ENCODE results near the gene LITAF. TPM values are rescaled to one million over a fixed set of nuclear protein-coding genes. Genes with fewer than 3 reads are reported as not detected.

LITAF gene
- total RNA-seq, 4 donors from 2014 or later, result 32.8 to 193 (median 101) TPM

GRCh38 chr16:11621539-11621919 is 34.8 kb upstream of the LITAF start:
- in situ Hi-C loops (cut with MboI; ENCODE audit: low pct_ligation_motif_present in 1 of 4, low pct_unique_long_range_greater_than_20kb in 1 of 4, low sequenced_read_pairs in 3 of 4), result no loop called here
- Histone ChIP-seq H3K4me1 (peaks cover 0 to 9% (median 3%) of the 10 kb centered on the region in 4 donors), H3K9me3 (no peaks in the 10 kb centered on the region), H3K36me3 (no peaks in the 10 kb centered on the region), H3K27me3 (no peaks in the 10 kb centered on the region), H3K4me3 (peak overlapping the region in 1 of 4 donors; percentile 27), H3K27ac (peak overlapping the region; percentile 34 to 73 (median 60))
- DNase-seq, result no peak
- TF ChIP-seq EP300 (IDR thresholded peaks at IDR 0.05; ENCODE audit: low read depth) (no peak), CTCF (IDR thresholded peaks at IDR 0.05) (no peak)
- intact Hi-C loops (cut with DNase I; ENCODE audit: low total_unique reads), result no loop called here
- 45 to 46% methylated on average over 2 to 6 of the region's 6 CpGs for WGBS, 2 donors (ENCODE audit: low coverage in 1 of 2)

GRCh38 chr16:11620243-11621003 is 33.7 kb upstream of the LITAF start:
- no peaks in the 10 kb centered on the region for H3K36me3 ChIP-seq
- WGBS, 2 donors (ENCODE audit: low coverage in 1 of 2), result 93 to 96% methylated on average over 3 to 8 of the region's 8 CpGs

GRCh38 chr16:11619327-11619851 is 32.7 kb upstream of the LITAF start:
- H3K27me3 ChIP-seq, result no peaks in the 10 kb centered on the region
- intact Hi-C loops (cut with DNase I; ENCODE audit: low total_unique reads) (no loop called here), in situ Hi-C loops (cut with MboI; ENCODE audit: low pct_ligation_motif_present in 1 of 4, low pct_unique_long_range_greater_than_20kb in 1 of 4, low sequenced_read_pairs in 3 of 4) (no loop called here)
- peak overlapping the region in 2 of 4 donors; percentile 1 to 8 for H3K27ac ChIP-seq
- no peaks in the 10 kb centered on the region for H3K36me3 ChIP-seq
- no peak overlapping the region for H3K4me3 ChIP-seq
- no peaks in the 10 kb centered on the region for H3K9me3 ChIP-seq
- no peak for TF ChIP-seq POLR2AphosphoS5 (IDR thresholded peaks at IDR 0.05)
- TF ChIP-seq POLR2A (IDR thresholded peaks at IDR 0.05), result no peak
- no peak for TF ChIP-seq EP300 (IDR thresholded peaks at IDR 0.05; ENCODE audit: low read depth)
- TF ChIP-seq CTCF (IDR thresholded peaks at IDR 0.05), result no peak
- H3K4me1 ChIP-seq, result peaks cover 0 to 10% (median 3%) of the 10 kb centered on the region in 4 donors
- no peak for DNase-seq
- WGBS, 2 donors (ENCODE audit: low coverage in 1 of 2), result 80 to 100% methylated on average over 1 to 2 of the region's 2 CpGs

More at GRCh38 chr16:11620243-11621003, 33.7 kb upstream of the LITAF start:
- no peak overlapping the region for H3K27ac ChIP-seq
- no peak overlapping the region for H3K4me3 ChIP-seq
- no peaks in the 10 kb centered on the region for H3K27me3 ChIP-seq
- intact Hi-C loops (cut with DNase I; ENCODE audit: low total_unique reads), result no loop called here
- peaks cover 0 to 9% (median 3%) of the 10 kb centered on the region in 4 donors for H3K4me1 ChIP-seq
- no peaks in the 10 kb centered on the region for H3K9me3 ChIP-seq
- in situ Hi-C loops (cut with MboI; ENCODE audit: low pct_ligation_motif_present in 1 of 4, low pct_unique_long_range_greater_than_20kb in 1 of 4, low sequenced_read_pairs in 3 of 4), result no loop called here
- no peak for DNase-seq
- TF ChIP-seq EP300 (IDR thresholded peaks at IDR 0.05; ENCODE audit: low read depth), result no peak
- TF ChIP-seq POLR2A (IDR thresholded peaks at IDR 0.05), result no peak
- no peak for TF ChIP-seq POLR2AphosphoS5 (IDR thresholded peaks at IDR 0.05)
- no peak for TF ChIP-seq CTCF (IDR thresholded peaks at IDR 0.05)

- H3K4me3 ChIP-seq, result no peak overlapping the region
- 67 to 91% methylated on average over 1 to 16 of the region's 16 CpGs for WGBS, 2 donors (ENCODE audit: low coverage in 1 of 2)
- in situ Hi-C loops (cut with MboI; ENCODE audit: low pct_ligation_motif_present in 1 of 4, low pct_unique_long_range_greater_than_20kb in 1 of 4, low sequenced_read_pairs in 3 of 4), result no loop called here
- TF ChIP-seq POLR2AphosphoS5 (IDR thresholded peaks at IDR 0.05) (no peak), EP300 (IDR thresholded peaks at IDR 0.05; ENCODE audit: low read depth) (no peak), POLR2A (IDR thresholded peaks at IDR 0.05) (no peak), CTCF (IDR thresholded peaks at IDR 0.05) (no peak)
- no peaks in the 10 kb centered on the region for H3K9me3 ChIP-seq
- H3K4me1 ChIP-seq, result peaks cover 4 to 21% (median 7%) of the 10 kb centered on the region in 4 donors
- intact Hi-C loops (cut with DNase I; ENCODE audit: low total_unique reads), result no loop called here
- no peak overlapping the region for H3K27ac ChIP-seq
- H3K27me3 ChIP-seq, result no peaks in the 10 kb centered on the region
- no peaks in the 10 kb centered on the region for H3K36me3 ChIP-seq
- DNase-seq, result no peak
Observed at GRCh38 chr16:11618107-11618717, 31.5 kb upstream of the LITAF start.
